MM.1S (cell line): Measurements from ENCODE around the gene FADS3.

Experiments used
- DNase-seq: peaks from one replicate; pipeline ENCODE4 v3.0.0-alpha.2; 2015
- H2AFZ ChIP-seq: fragments of 300-600 bp; sonication (generic); 2 replicates; pipeline ENCODE4 v1.6.0; 2016; ENCODE audit warnings: antibody characterized with exemption, low read length
- H3F3A ChIP-seq: fragments of 300-600 bp; sonication (generic); 2 replicates; pipeline ENCODE4 v1.6.1; 2016; ENCODE audit warnings: mild to moderate bottlenecking, antibody characterized with exemption, low read length, moderate library complexity, mixed read lengths; ENCODE audit not compliant: insufficient read depth
- H3K27ac ChIP-seq: fragments of 300-600 bp; sonication (generic); 2 replicates; pipeline ENCODE4 v1.5.1; 2016; ENCODE audit warnings: mild to moderate bottlenecking, low read length
- H3K27me3 ChIP-seq: fragments of 300-600 bp; sonication (generic); replicated peaks from 2 replicates; pipeline ENCODE4 v1.6.0; 2016; ENCODE audit warnings: low read length; ENCODE audit not compliant: insufficient read depth
- H3K36me3 ChIP-seq: fragments of 300-600 bp; sonication (generic); replicated peaks from 2 replicates; pipeline ENCODE4 v1.6.1; 2016; ENCODE audit warnings: mild to moderate bottlenecking, low read length, mixed read lengths; ENCODE audit not compliant: insufficient read depth
- H3K4me1 ChIP-seq: fragments of 300-600 bp; sonication (generic); 2 replicates; pipeline ENCODE4 v1.6.1; 2016; ENCODE audit warnings: low read length, mixed read lengths
- H3K4me2 ChIP-seq: fragments of 300-600 bp; sonication (generic); 2 replicates; pipeline ENCODE4 v1.6.0; 2016; ENCODE audit warnings: low read depth, low read length
- H3K4me3 ChIP-seq: fragments of 300-600 bp; sonication (generic); 2 replicates; pipeline ENCODE4 v1.5.1; 2016; ENCODE audit warnings: low read length, mixed read lengths
- H3K79me2 ChIP-seq: fragments of 300-600 bp; sonication (generic); 2 replicates; pipeline ENCODE4 v1.6.1; 2016; ENCODE audit warnings: mixed run types, low read length, mixed read lengths
- H3K9ac ChIP-seq: fragments of 300-600 bp; sonication (generic); 2 replicates; pipeline ENCODE4 v1.6.1; 2016; ENCODE audit warnings: low read length, mixed read lengths
- H3K9me2 ChIP-seq: fragments of 300-600 bp; sonication (generic); replicated peaks from 2 replicates; pipeline ENCODE4 v1.6.1; 2016; ENCODE audit warnings: mild to moderate bottlenecking, low read length, mixed read lengths; ENCODE audit not compliant: insufficient read depth
- H3K9me3 ChIP-seq: fragments of 300-600 bp; sonication (generic); replicated peaks from 2 replicates; pipeline ENCODE4 v1.6.1; 2016; ENCODE audit warnings: mild to moderate bottlenecking, low read length, mixed read lengths; ENCODE audit not compliant: insufficient read depth
- H4K20me1 ChIP-seq: fragments of 300-600 bp; sonication (generic); 2 replicates; pipeline ENCODE4 v1.6.1; 2016; ENCODE audit warnings: mild to moderate bottlenecking, low read length, moderate library complexity, mixed read lengths; ENCODE audit not compliant: insufficient read depth
- EZH2 ChIP-seq: fragments of 300-600 bp; sonication (generic); optimal IDR thresholded peaks from 2 replicates; pipeline ENCODE3; 2017; ENCODE audit warnings: low read depth, mild to moderate bottlenecking, antibody characterized with exemption, low read length, mixed read lengths
- EZH2phosphoT487 ChIP-seq: fragments of 300-600 bp; sonication (generic); IDR thresholded peaks from 2 replicates; pipeline ENCODE4 v1.6.1; 2018; ENCODE audit warnings: antibody characterized with exemption, low read length
- TF ChIP-seq, protein P1 (sequence below): fragments of 300-600 bp; sonication (generic); IDR thresholded peaks from 2 replicates; pipeline ENCODE4 v1.5.1; 2016; ENCODE audit warnings: antibody characterized with exemption, low read length, mixed read lengths

The FADS3 gene

GRCh38 chr11:61869708-61870451 is 21.5 kb downstream of the FADS3 start:
- H3K9ac ChIP-seq = no peak overlapping the region
- no peaks in the 10 kb centered on the region for H3K36me3 ChIP-seq
- H3K27ac ChIP-seq = no peak overlapping the region
- TF ChIP-seq, protein P1, sequence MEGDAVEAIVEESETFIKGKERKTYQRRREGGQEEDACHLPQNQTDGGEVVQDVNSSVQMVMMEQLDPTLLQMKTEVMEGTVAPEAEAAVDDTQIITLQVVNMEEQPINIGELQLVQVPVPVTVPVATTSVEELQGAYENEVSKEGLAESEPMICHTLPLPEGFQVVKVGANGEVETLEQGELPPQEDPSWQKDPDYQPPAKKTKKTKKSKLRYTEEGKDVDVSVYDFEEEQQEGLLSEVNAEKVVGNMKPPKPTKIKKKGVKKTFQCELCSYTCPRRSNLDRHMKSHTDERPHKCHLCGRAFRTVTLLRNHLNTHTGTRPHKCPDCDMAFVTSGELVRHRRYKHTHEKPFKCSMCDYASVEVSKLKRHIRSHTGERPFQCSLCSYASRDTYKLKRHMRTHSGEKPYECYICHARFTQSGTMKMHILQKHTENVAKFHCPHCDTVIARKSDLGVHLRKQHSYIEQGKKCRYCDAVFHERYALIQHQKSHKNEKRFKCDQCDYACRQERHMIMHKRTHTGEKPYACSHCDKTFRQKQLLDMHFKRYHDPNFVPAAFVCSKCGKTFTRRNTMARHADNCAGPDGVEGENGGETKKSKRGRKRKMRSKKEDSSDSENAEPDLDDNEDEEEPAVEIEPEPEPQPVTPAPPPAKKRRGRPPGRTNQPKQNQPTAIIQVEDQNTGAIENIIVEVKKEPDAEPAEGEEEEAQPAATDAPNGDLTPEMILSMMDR = no peak
- TF ChIP-seq EZH2 (no peak), EZH2phosphoT487 (no peak)
- H3K27me3 ChIP-seq = peaks cover 79% of the 10 kb centered on the region
- no peaks in the 10 kb centered on the region for H3F3A ChIP-seq
- H3K4me1 ChIP-seq = no peaks in the 10 kb centered on the region
- no peaks in the 10 kb centered on the region for H3K9me2 ChIP-seq
- H3K4me2 ChIP-seq = no peak overlapping the region
- no peak overlapping the region for H2AFZ ChIP-seq
- no peaks in the 10 kb centered on the region for H3K9me3 ChIP-seq
- H4K20me1 ChIP-seq = no peaks in the 10 kb centered on the region
- no peak for DNase-seq
- no peak overlapping the region for H3K4me3 ChIP-seq
- no peaks in the 10 kb centered on the region for H3K79me2 ChIP-seq

GRCh38 chr11:61869429-61869707 is 22.0 kb downstream of the FADS3 start:
- DNase-seq = no peak
- Histone ChIP-seq H3K36me3 (no peaks in the 10 kb centered on the region), H2AFZ (no peak overlapping the region)

DNA sequence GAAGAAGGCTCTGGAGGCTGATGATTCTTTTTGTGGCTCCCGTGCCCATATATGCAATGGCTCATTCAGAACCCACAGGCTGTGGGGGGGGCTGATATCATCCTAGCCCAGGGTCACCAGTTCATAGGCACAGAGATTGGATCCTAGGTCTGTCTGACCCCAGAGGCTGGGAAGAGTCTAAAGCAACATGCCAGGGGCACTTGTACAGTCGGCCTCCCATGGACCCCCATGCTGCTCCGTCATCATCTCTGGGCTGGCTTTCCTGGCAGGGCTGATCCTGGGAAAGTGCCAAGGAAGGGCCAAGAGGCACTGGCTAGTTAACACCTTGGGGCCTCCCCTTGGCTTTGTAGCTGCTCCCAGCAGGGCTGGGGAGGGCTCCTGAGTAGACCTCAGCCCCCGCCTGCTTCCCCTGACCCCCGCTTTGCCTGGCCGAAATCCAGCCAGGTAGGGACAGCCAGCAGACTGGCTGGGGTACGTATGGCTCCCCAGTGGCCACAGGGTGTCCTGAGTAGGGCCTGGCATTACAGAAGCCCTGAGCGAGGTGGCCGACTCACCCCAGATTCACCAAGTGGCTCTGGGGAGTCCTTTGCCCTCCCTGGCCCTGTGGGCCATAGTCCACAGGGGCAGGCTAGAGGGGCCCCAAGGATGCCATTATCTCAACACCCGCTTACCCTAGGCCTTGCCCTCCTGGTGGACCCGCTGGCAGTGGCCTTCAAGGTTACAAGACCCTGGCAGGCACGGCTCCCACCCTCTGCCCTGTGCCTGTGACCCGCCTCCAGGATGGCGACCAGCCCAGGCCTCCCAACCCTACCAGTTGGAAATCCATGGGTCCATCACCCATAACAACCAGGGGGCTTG is 22.5 kb downstream of the FADS3 start:
- Histone ChIP-seq H3K4me1 (no peaks in the 10 kb centered on the region), H3K27me3 (peaks cover 71% of the 10 kb centered on the region), H3K9ac (no peak overlapping the region), H3K36me3 (no peaks in the 10 kb centered on the region), H4K20me1 (no peaks in the 10 kb centered on the region), H3K9me3 (no peaks in the 10 kb centered on the region), H3K27ac (no peak overlapping the region), H3K4me3 (no peak overlapping the region), H2AFZ (no peak overlapping the region), H3K79me2 (no peaks in the 10 kb centered on the region), H3K4me2 (no peak overlapping the region), H3K9me2 (no peaks in the 10 kb centered on the region), H3F3A (no peaks in the 10 kb centered on the region)
- no peak for DNase-seq
- TF ChIP-seq EZH2phosphoT487 = no peak

More at GRCh38 chr11:61869429-61869707, 22.0 kb downstream of the FADS3 start:
- no peaks in the 10 kb centered on the region for H3F3A ChIP-seq
- H3K4me2 ChIP-seq = no peak overlapping the region
- TF ChIP-seq EZH2 (no peak), EZH2phosphoT487 (no peak)
- TF ChIP-seq, protein P1 = no peak
- no peak overlapping the region for H3K27ac ChIP-seq
- no peaks in the 10 kb centered on the region for H3K9me2 ChIP-seq
- no peak overlapping the region for H3K9ac ChIP-seq
- no peaks in the 10 kb centered on the region for H3K9me3 ChIP-seq
- H3K4me1 ChIP-seq = no peaks in the 10 kb centered on the region
- no peaks in the 10 kb centered on the region for H4K20me1 ChIP-seq
- no peak overlapping the region for H3K4me3 ChIP-seq
- H3K79me2 ChIP-seq = no peaks in the 10 kb centered on the region
- peaks cover 77% of the 10 kb centered on the region for H3K27me3 ChIP-seq

- Histone ChIP-seq H3K9me2 (no peaks in the 10 kb centered on the region), H3F3A (no peaks in the 10 kb centered on the region), H2AFZ (no peak overlapping the region), H3K4me3 (no peak overlapping the region), H3K9me3 (no peaks in the 10 kb centered on the region), H3K36me3 (no peaks in the 10 kb centered on the region), H3K27ac (no peak overlapping the region), H3K4me1 (no peaks in the 10 kb centered on the region), H3K4me2 (no peak overlapping the region), H3K79me2 (no peaks in the 10 kb centered on the region), H3K9ac (no peak overlapping the region), H4K20me1 (no peaks in the 10 kb centered on the region), H3K27me3 (peaks cover 58% of the 10 kb centered on the region)
- DNase-seq = no peak
- TF ChIP-seq EZH2phosphoT487 = no peak
- TF ChIP-seq, protein P1 = no peak
- TF ChIP-seq EZH2 = no peak
Measured at GRCh38 chr11:61866958-61867343, 24.4 kb downstream of the FADS3 start.
